K562 (cell line): Measurements from ENCODE around the gene C2orf72. TPM values are rescaled to one million over a fixed set of nuclear protein-coding genes. Genes with fewer than 3 reads are reported as not detected.
A peak's percentile ranks its signal among the peaks of the same experiment; 100 is the strongest.

Experiments
- ARID2 ChIP-seq: fragments of 450-650 bp; IDR thresholded peaks from 2 replicates; pipeline ENCODE4 v1.6.1; 2017; ENCODE audit warnings: antibody characterized with exemption, mild to moderate bottlenecking
- ATF2 ChIP-seq: sonication (generic); formaldehyde crosslinking; IDR thresholded peaks from 2 replicates; pipeline ENCODE4 v1.8.1; 2022; ENCODE audit warnings: missing genetic modification reagents
- E2F6 ChIP-seq, 2 experiments: IDR thresholded peaks; 2 replicates each; pipeline ENCODE4 v1.6.1; 2011; ENCODE audit warnings: borderline replicate concordance in 1 of 2, control low read depth in 1 of 2, low read depth in 1 of 2, low read length in 1 of 2, mild to moderate bottlenecking in 1 of 2, mixed read lengths in 1 of 2, moderate library complexity in 1 of 2; ENCODE audit not compliant: insufficient read depth in 1 of 2, insufficient read length in 1 of 2, poor library complexity in 1 of 2, severe bottlenecking in 1 of 2; ENCODE audit errors: extremely low read depth in 1 of 2
- NFIC ChIP-seq: fragments of 450-650 bp; IDR thresholded peaks from 2 replicates; pipeline ENCODE4 v1.6.1; 2017; ENCODE audit warnings: mild to moderate bottlenecking, inconsistent platforms
- SP1 ChIP-seq: sonication (generic); formaldehyde crosslinking; IDR thresholded peaks from 2 replicates; pipeline ENCODE4 v1.8.1; 2022; ENCODE audit warnings: mild to moderate bottlenecking, missing genetic modification reagents
- ZNF134 ChIP-seq: fragments of 250-450 bp; sonication (Bioruptor Pico); conservative IDR thresholded peaks from 2 replicates; pipeline ENCODE4 v1.4.0; 2020
- ZNF232 ChIP-seq: sonication (generic); formaldehyde crosslinking; IDR thresholded peaks from 2 replicates; pipeline ENCODE4 v1.8.0; 2022; ENCODE audit warnings: mild to moderate bottlenecking, missing genetic modification reagents
- ZNF3 ChIP-seq: fragments of 250-450 bp; sonication (Bioruptor Pico); IDR thresholded peaks from 2 replicates; pipeline ENCODE4 v1.5.0; 2021; ENCODE audit warnings: mild to moderate bottlenecking, moderate library complexity
- ZNF77 ChIP-seq: fragments of 250-450 bp; sonication (Bioruptor Pico); IDR thresholded peaks from 2 replicates; pipeline ENCODE4 v1.5.0; 2020
- polyA plus RNA-seq, 8 experiments: library from polyadenylated mRNA; depleted of rRNA in 4 of 8; stranded (reverse) in 5 of 8; unstranded in 3 of 8; fragments of >200 nt; fragmentation: Nextera tagmentation in 2 of 8; fragmentation: Illumina TruSeq in 1 of 8; extraction: Ambion mirVana in 2 of 8; extraction: Trizol in 1 of 8; gene quantifications; 2 replicates each; pipeline versions ENCODE4 v1.2.1 to v1.2.3, GENCODE V29; 2011 to 2014; ENCODE audit warnings: inconsistent platforms in 1 of 8, missing spikeins in 1 of 8
- total RNA-seq, 7 experiments: library from RNA; depleted of rRNA in 6 of 7; stranded (reverse); fragments of >200 nt in 6 of 7; fragmentation: Illumina TruSeq in 2 of 7; extraction: Trizol in 2 of 7; gene quantifications; 2 replicates each; pipeline versions ENCODE4 v1.2.1 to v1.2.3, GENCODE V29; 2011 to 2021; ENCODE audit warnings: low replicate concordance in 1 of 7
- TF ChIP-seq, protein P1 (sequence below): fragments of 450-650 bp; IDR thresholded peaks from 2 replicates; pipeline ENCODE4 v1.6.1; 2017; ENCODE audit warnings: antibody characterized with exemption
- TF ChIP-seq, protein P2 (sequence below): fragments of 200-800 bp; sonication (Bioruptor generic); IDR thresholded peaks from 2 replicates; pipeline ENCODE4 v1.6.1; 2017; ENCODE audit warnings: missing genetic modification characterization, missing compliant biosample characterization

The C2orf72 gene
- total and polyA plus RNA-seq, 9 of the 15 experiments (the other 6 are each of a cell fraction or from before 2014, with no cell fraction given), result 0.08 to 0.18 (median 0.11) TPM; not detected in 6

DNA sequence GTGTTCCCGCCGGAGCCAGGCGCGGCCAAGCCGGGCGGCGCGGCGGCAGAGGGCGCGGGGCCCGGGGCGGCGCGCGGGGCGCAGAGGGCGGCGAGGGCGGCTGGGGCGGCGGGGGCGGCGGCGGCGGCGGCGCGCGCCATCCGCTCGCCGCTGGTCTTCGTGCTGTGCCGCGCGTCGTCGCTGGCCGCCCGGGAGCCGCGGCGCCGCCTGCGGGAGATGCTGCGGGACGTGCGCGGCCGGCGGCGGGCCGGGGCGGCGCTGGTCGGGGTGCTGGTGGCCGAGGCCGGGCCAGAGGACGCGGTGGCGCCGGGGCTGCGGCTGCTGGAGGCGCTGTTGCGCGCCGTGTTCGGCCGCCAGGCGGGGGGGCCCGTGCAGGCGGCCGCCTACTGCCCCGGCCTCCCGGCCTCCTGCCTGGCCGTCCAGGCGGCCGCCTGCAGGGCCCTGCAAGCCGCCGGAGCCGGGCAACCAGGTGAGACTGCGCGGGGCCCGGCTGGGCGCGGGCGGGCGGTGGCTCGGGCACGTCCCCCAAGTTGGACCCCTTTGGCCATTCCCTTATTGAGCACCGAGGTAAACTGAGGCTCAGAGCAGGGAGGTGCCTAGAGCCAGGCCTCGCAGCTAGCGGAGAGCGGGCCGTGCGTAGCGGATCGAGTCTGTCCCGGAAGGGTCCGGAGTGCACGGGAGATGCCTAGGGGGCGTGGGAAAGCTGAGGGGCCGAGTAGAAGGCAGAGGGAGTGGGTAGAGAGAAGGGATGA is 584 bp downstream of the C2orf72 start (continued):
- no peak for TF ChIP-seq ZNF3 (CRISPR knock-in tag)
- TF ChIP-seq E2F6 (IDR thresholded peaks at IDR 0.05; ENCODE audit: borderline replicate concordance in 1 of 2, extremely low read depth in 1 of 2, insufficient read depth in 1 of 2, insufficient read length in 1 of 2, low read depth in 1 of 2, low read length in 1 of 2, poor library complexity in 1 of 2, severe bottlenecking in 1 of 2), result peak in 1 of 2 experiments; percentile 64
- TF ChIP-seq, protein P1, sequence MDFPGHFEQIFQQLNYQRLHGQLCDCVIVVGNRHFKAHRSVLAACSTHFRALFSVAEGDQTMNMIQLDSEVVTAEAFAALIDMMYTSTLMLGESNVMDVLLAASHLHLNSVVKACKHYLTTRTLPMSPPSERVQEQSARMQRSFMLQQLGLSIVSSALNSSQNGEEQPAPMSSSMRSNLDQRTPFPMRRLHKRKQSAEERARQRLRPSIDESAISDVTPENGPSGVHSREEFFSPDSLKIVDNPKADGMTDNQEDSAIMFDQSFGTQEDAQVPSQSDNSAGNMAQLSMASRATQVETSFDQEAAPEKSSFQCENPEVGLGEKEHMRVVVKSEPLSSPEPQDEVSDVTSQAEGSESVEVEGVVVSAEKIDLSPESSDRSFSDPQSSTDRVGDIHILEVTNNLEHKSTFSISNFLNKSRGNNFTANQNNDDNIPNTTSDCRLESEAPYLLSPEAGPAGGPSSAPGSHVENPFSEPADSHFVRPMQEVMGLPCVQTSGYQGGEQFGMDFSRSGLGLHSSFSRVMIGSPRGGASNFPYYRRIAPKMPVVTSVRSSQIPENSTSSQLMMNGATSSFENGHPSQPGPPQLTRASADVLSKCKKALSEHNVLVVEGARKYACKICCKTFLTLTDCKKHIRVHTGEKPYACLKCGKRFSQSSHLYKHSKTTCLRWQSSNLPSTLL, result no peak
- no peak for TF ChIP-seq ZNF134 (CRISPR knock-in tag)
- TF ChIP-seq ARID2, result no peak
- no peak for TF ChIP-seq ATF2
- no peak for TF ChIP-seq NFIC
- TF ChIP-seq SP1 (CRISPR knock-in tag), result no peak
- TF ChIP-seq, protein P2, sequence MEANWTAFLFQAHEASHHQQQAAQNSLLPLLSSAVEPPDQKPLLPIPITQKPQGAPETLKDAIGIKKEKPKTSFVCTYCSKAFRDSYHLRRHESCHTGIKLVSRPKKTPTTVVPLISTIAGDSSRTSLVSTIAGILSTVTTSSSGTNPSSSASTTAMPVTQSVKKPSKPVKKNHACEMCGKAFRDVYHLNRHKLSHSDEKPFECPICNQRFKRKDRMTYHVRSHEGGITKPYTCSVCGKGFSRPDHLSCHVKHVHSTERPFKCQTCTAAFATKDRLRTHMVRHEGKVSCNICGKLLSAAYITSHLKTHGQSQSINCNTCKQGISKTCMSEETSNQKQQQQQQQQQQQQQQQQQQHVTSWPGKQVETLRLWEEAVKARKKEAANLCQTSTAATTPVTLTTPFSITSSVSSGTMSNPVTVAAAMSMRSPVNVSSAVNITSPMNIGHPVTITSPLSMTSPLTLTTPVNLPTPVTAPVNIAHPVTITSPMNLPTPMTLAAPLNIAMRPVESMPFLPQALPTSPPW (CRISPR knock-in tag), result peak; percentile 42
- no peak for TF ChIP-seq ZNF232 (CRISPR knock-in tag)
- no peak for TF ChIP-seq ZNF77 (CRISPR knock-in tag)
